ENCODE measurements around the gene FNDC7. TPM values are rescaled to one million over a fixed set of nuclear protein-coding genes. Genes with fewer than 3 reads are reported as not detected.

The FNDC7 gene
- total RNA-seq, 3 donors from 2014 or later: not detected

- H3K9me3 Mint-ChIP-seq: no peaks in the 10 kb centered on the region
These were observed 3.7 kb upstream of the FNDC7 start for GRCh38 chr1:108708691-108709660.

GRCh38 chr1:108715932-108716331, 3.2 kb downstream of the FNDC7 start:
- ATAC-seq: no peak
- DNase-seq: no peak
- no peaks in the 10 kb centered on the region for H3K4me1 Mint-ChIP-seq (ENCODE audit: low read depth)
- H3K4me3 Mint-ChIP-seq: no peak overlapping the region
- H3K36me3 Mint-ChIP-seq (ENCODE audit: insufficient read depth): no peaks in the 10 kb centered on the region
- H3K9me3 Mint-ChIP-seq: no peaks in the 10 kb centered on the region
- H3K27me3 Mint-ChIP-seq (ENCODE audit: low read depth): peaks cover 3% of the 10 kb centered on the region

More at GRCh38 chr1:108708691-108709660, 3.7 kb upstream of the FNDC7 start:
- Mint-ChIP-seq H3K36me3 (ENCODE audit: insufficient read depth) (no peaks in the 10 kb centered on the region), H3K4me1 (ENCODE audit: low read depth) (peaks cover 26% of the 10 kb centered on the region), H3K4me3 (no peak overlapping the region), H3K27me3 (ENCODE audit: low read depth) (no peaks in the 10 kb centered on the region)
- DNase-seq (peak; percentile 59), ATAC-seq (peak; percentile 49 to 62)

- Mint-ChIP-seq H3K4me1 (ENCODE audit: low read depth) (no peaks in the 10 kb centered on the region), H3K27me3 (ENCODE audit: low read depth) (peaks cover 3% of the 10 kb centered on the region), H3K9me3 (no peaks in the 10 kb centered on the region), H3K36me3 (ENCODE audit: insufficient read depth) (no peaks in the 10 kb centered on the region), H3K4me3 (no peak overlapping the region)
- no peak for DNase-seq
- ATAC-seq: no peak
These were observed 3.9 kb downstream of the FNDC7 start for GRCh38 chr1:108716437-108717230.

GRCh38 chr1:108717774-108718316, 5.1 kb downstream of the FNDC7 start:
- H3K36me3 Mint-ChIP-seq (ENCODE audit: insufficient read depth): no peaks in the 10 kb centered on the region
- H3K4me1 Mint-ChIP-seq (ENCODE audit: low read depth): no peaks in the 10 kb centered on the region
- no peak overlapping the region for H3K4me3 Mint-ChIP-seq
- no peaks in the 10 kb centered on the region for H3K9me3 Mint-ChIP-seq
- H3K27me3 Mint-ChIP-seq (ENCODE audit: low read depth): peaks cover 3% of the 10 kb centered on the region
- ATAC-seq (no peak), DNase-seq (no peak)

GRCh38 chr1:108718927-108719655, 6.4 kb downstream of the FNDC7 start:
- H3K27me3 Mint-ChIP-seq (ENCODE audit: low read depth): peaks cover 3% of the 10 kb centered on the region

GRCh38 chr1:108719656-108720435, 7.1 kb downstream of the FNDC7 start:
- H3K27me3 Mint-ChIP-seq (ENCODE audit: low read depth): peaks cover 3% of the 10 kb centered on the region
- H3K9me3 Mint-ChIP-seq: no peaks in the 10 kb centered on the region
- H3K36me3 Mint-ChIP-seq (ENCODE audit: insufficient read depth): no peaks in the 10 kb centered on the region
- H3K4me3 Mint-ChIP-seq: no peak overlapping the region
- peak in 1 of 2 donors; percentile 40 for ATAC-seq
- H3K4me1 Mint-ChIP-seq (ENCODE audit: low read depth): no peaks in the 10 kb centered on the region
- no peak for DNase-seq

More at GRCh38 chr1:108718927-108719655, 6.4 kb downstream of the FNDC7 start:
- H3K9me3 Mint-ChIP-seq: no peaks in the 10 kb centered on the region
- H3K4me1 Mint-ChIP-seq (ENCODE audit: low read depth): no peaks in the 10 kb centered on the region
- no peak for DNase-seq
- no peak overlapping the region for H3K4me3 Mint-ChIP-seq
- no peaks in the 10 kb centered on the region for H3K36me3 Mint-ChIP-seq (ENCODE audit: insufficient read depth)
- ATAC-seq: no peak

- H3K4me1 Mint-ChIP-seq (ENCODE audit: low read depth): no peaks in the 10 kb centered on the region
- no peak for DNase-seq
- H3K4me3 Mint-ChIP-seq: no peak overlapping the region
- no peak for ATAC-seq
- no peaks in the 10 kb centered on the region for H3K9me3 Mint-ChIP-seq
- H3K27me3 Mint-ChIP-seq (ENCODE audit: low read depth): peaks cover 3% of the 10 kb centered on the region
- no peaks in the 10 kb centered on the region for H3K36me3 Mint-ChIP-seq (ENCODE audit: insufficient read depth)
These were observed 9.6 kb downstream of the FNDC7 start for GRCh38 chr1:108722292-108722691.

GRCh38 chr1:108725906-108726305, 13.2 kb downstream of the FNDC7 start:
- Mint-ChIP-seq H3K9me3 (no peaks in the 10 kb centered on the region), H3K36me3 (ENCODE audit: insufficient read depth) (no peaks in the 10 kb centered on the region), H3K27me3 (ENCODE audit: low read depth) (no peaks in the 10 kb centered on the region), H3K4me1 (ENCODE audit: low read depth) (no peaks in the 10 kb centered on the region), H3K4me3 (no peak overlapping the region)
- DNase-seq (no peak), ATAC-seq (no peak)

- Mint-ChIP-seq H3K4me1 (ENCODE audit: low read depth) (no peaks in the 10 kb centered on the region), H3K4me3 (no peak overlapping the region), H3K9me3 (no peaks in the 10 kb centered on the region), H3K36me3 (ENCODE audit: insufficient read depth) (no peaks in the 10 kb centered on the region), H3K27me3 (ENCODE audit: low read depth) (no peaks in the 10 kb centered on the region)
- no peak for ATAC-seq
- DNase-seq: no peak
These were observed 15.7 kb downstream of the FNDC7 start for GRCh38 chr1:108728327-108728923.

- ATAC-seq (no peak), DNase-seq (no peak)
- Mint-ChIP-seq H3K36me3 (ENCODE audit: insufficient read depth) (no peaks in the 10 kb centered on the region), H3K9me3 (no peaks in the 10 kb centered on the region), H3K27me3 (ENCODE audit: low read depth) (no peaks in the 10 kb centered on the region), H3K4me1 (ENCODE audit: low read depth) (no peaks in the 10 kb centered on the region), H3K4me3 (no peak overlapping the region)
These were observed 16.8 kb downstream of the FNDC7 start for GRCh38 chr1:108729481-108729880.

- Mint-ChIP-seq H3K27me3 (ENCODE audit: low read depth) (peaks cover 4% of the 10 kb centered on the region), H3K4me3 (no peak overlapping the region), H3K36me3 (ENCODE audit: insufficient read depth) (no peaks in the 10 kb centered on the region), H3K4me1 (ENCODE audit: low read depth) (no peaks in the 10 kb centered on the region), H3K9me3 (no peaks in the 10 kb centered on the region)
- DNase-seq: no peak
- no peak for ATAC-seq
These were observed 19.7 kb downstream of the FNDC7 start for GRCh38 chr1:108732398-108732797.

- Mint-ChIP-seq H3K4me1 (ENCODE audit: low read depth) (no peaks in the 10 kb centered on the region), H3K27me3 (ENCODE audit: low read depth) (peaks cover 4% of the 10 kb centered on the region), H3K4me3 (no peak overlapping the region), H3K36me3 (ENCODE audit: insufficient read depth) (no peaks in the 10 kb centered on the region), H3K9me3 (no peaks in the 10 kb centered on the region)
- ATAC-seq: no peak
- DNase-seq: no peak
These were observed 21.6 kb downstream of the FNDC7 start for GRCh38 chr1:108734171-108734865.

Measured in activated T-cell treated with anti-CD3 and anti-CD28 coated beads, Interleukin-2, amount 50 U/mL, for 4 hours (primary cell).